K562 (cell line): ENCODE measurements around the gene APOM. TPM values are rescaled to one million over a fixed set of nuclear protein-coding genes. Genes with fewer than 3 reads are reported as not detected.

ENCODE experiments used
- ATF7 ChIP-seq: fragments of 450-650 bp; IDR thresholded peaks from 2 replicates; pipeline ENCODE4 v1.7.1; 2014; ENCODE audit warnings: mild to moderate bottlenecking, moderate library complexity
- BCL6 ChIP-seq: fragments of 250-450 bp; sonication (Bioruptor Pico); IDR thresholded peaks from 2 replicates; pipeline ENCODE4 v1.4.0; 2020
- CBX1 ChIP-seq: sonication (generic); IDR thresholded peaks from 2 replicates; pipeline ENCODE4 v1.6.1; 2016; ENCODE audit warnings: antibody characterized with exemption, low read depth, mild to moderate bottlenecking
- CEBPB ChIP-seq: fragments of 450-650 bp; IDR thresholded peaks from 2 replicates; pipeline ENCODE4 v1.6.1; 2016; ENCODE audit warnings: missing genetic modification characterization, missing compliant biosample characterization
- DPF2 ChIP-seq: fragments of 450-650 bp; IDR thresholded peaks from 2 replicates; pipeline ENCODE4 v1.6.1; 2016
- ESRRB ChIP-seq: fragments of 250-450 bp; sonication (Bioruptor Pico); IDR thresholded peaks from 2 replicates; pipeline ENCODE4 v1.5.0; 2020; ENCODE audit warnings: mild to moderate bottlenecking, moderate library complexity, borderline replicate concordance
- ETS1 ChIP-seq: conservative IDR thresholded peaks from 2 replicates; pipeline ENCODE4 v1.6.1; 2011; ENCODE audit warnings: low read depth, mild to moderate bottlenecking, low read length; ENCODE audit not compliant: control insufficient read depth
- EWSR1 ChIP-seq: fragments of 450-650 bp; IDR thresholded peaks from 2 replicates; pipeline ENCODE4 v1.6.1; 2018; ENCODE audit warnings: borderline replicate concordance, mild to moderate bottlenecking, low read depth, moderate library complexity; ENCODE audit not compliant: partially characterized antibody
- FOXO4 ChIP-seq: fragments of 450-650 bp; formaldehyde crosslinking; IDR thresholded peaks from 2 replicates; pipeline ENCODE4 v1.4.0; 2020; ENCODE audit warnings: mild to moderate bottlenecking, moderate library complexity
- KAT8 ChIP-seq: fragments of 450-650 bp; IDR thresholded peaks from 2 replicates; pipeline ENCODE4 v1.6.1; 2016; ENCODE audit warnings: low read depth, mild to moderate bottlenecking
- KDM1A ChIP-seq, 2 experiments: fragments of 450-650 bp; IDR thresholded peaks; 2 replicates each; pipeline ENCODE4 v1.6.1; 2016; ENCODE audit warnings: mild to moderate bottlenecking in 2 of 2
- KDM4B ChIP-seq, 2 experiments: fragments of 450-650 bp in 1 of 2; sonication (generic) in 1 of 2; IDR thresholded peaks; 2 replicates each; pipeline ENCODE4 v1.6.1; 2016 to 2017; ENCODE audit warnings: borderline replicate concordance in 2 of 2, antibody characterized with exemption in 1 of 2, low read depth in 1 of 2, mild to moderate bottlenecking in 1 of 2
- MAZ ChIP-seq, 2 experiments: fragments of 450-650 bp in 1 of 2; sonication (generic) in 1 of 2; formaldehyde crosslinking; IDR thresholded peaks in 1 of 2; conservative IDR thresholded peaks in 1 of 2; 2 replicates each; pipeline versions ENCODE4 v1.4.0 to v1.5.0; 2020; ENCODE audit warnings: mild to moderate bottlenecking in 1 of 2, missing genetic modification reagents in 1 of 2
- MECOM ChIP-seq: fragments of 250-450 bp; sonication (Bioruptor Pico); IDR thresholded peaks from 2 replicates; pipeline ENCODE4 v1.8.0; 2022; ENCODE audit warnings: inconsistent platforms
- NCOR1 ChIP-seq: fragments of 450-650 bp; IDR thresholded peaks from 2 replicates; pipeline ENCODE4 v1.6.1; 2016; ENCODE audit warnings: mild to moderate bottlenecking, moderate library complexity
- NFE2L1 ChIP-seq: fragments of 450-650 bp; IDR thresholded peaks from 2 replicates; pipeline ENCODE4 v1.6.1; 2016; ENCODE audit warnings: missing genetic modification characterization, low read depth, mild to moderate bottlenecking, missing compliant biosample characterization, moderate library complexity, borderline replicate concordance
- POLR2A ChIP-seq: fragments of 450-650 bp; conservative IDR thresholded peaks from 2 replicates; pipeline ENCODE4 v1.6.1; 2016
- RB1 ChIP-seq: fragments of 450-650 bp; IDR thresholded peaks from 2 replicates; pipeline ENCODE4 v1.6.1; 2017; ENCODE audit warnings: low read depth, mild to moderate bottlenecking
- RBM14 ChIP-seq: fragments of 200-400 bp; formaldehyde crosslinking; IDR thresholded peaks from 2 replicates; pipeline ENCODE4 v1.6.1; 2018; ENCODE audit warnings: low read depth, mild to moderate bottlenecking, low read length, moderate library complexity, borderline replicate concordance; ENCODE audit not compliant: insufficient read depth
- RBM17 ChIP-seq: fragments of 200-400 bp; formaldehyde crosslinking; IDR thresholded peaks from 2 replicates; pipeline ENCODE4 v1.6.1; 2017; ENCODE audit warnings: low read depth, mild to moderate bottlenecking, low read length, borderline replicate concordance
- SLC30A9 ChIP-seq: fragments of 250-450 bp; sonication (Bioruptor Pico); IDR thresholded peaks from 2 replicates; pipeline ENCODE4 v1.8.0; 2022; ENCODE audit warnings: mild to moderate bottlenecking, moderate library complexity
- SMAD3 ChIP-seq: fragments of 450-650 bp; formaldehyde crosslinking; conservative IDR thresholded peaks from 2 replicates; pipeline ENCODE4 v1.4.0; 2020; ENCODE audit warnings: mild to moderate bottlenecking
- SNIP1 ChIP-seq: fragments of 450-650 bp; IDR thresholded peaks from 2 replicates; pipeline ENCODE4 v1.7.1; 2017; ENCODE audit warnings: low read depth, mild to moderate bottlenecking
- SP1 ChIP-seq: sonication (generic); formaldehyde crosslinking; IDR thresholded peaks from 2 replicates; pipeline ENCODE4 v1.8.1; 2022; ENCODE audit warnings: mild to moderate bottlenecking, missing genetic modification reagents
- SP2 ChIP-seq: IDR thresholded peaks from 2 replicates; pipeline ENCODE4 v1.6.1; 2011; ENCODE audit warnings: mild to moderate bottlenecking, low read depth, low read length, moderate library complexity; ENCODE audit not compliant: poor library complexity, severe bottlenecking; ENCODE audit errors: extremely low read depth
- ZC3H11A ChIP-seq: IDR thresholded peaks from 2 replicates; pipeline ENCODE4 v1.6.1; 2012; ENCODE audit warnings: low read depth, low read length, improper control_type of control experiment
- ZNF75A ChIP-seq: fragments of 450-650 bp; formaldehyde crosslinking; IDR thresholded peaks from 2 replicates; pipeline ENCODE4 v1.4.0; 2020; ENCODE audit warnings: mild to moderate bottlenecking
- polyA plus RNA-seq, 8 experiments: library from polyadenylated mRNA; depleted of rRNA in 4 of 8; stranded (reverse) in 5 of 8; unstranded in 3 of 8; fragments of >200 nt; fragmentation: Nextera tagmentation in 2 of 8; fragmentation: Illumina TruSeq in 1 of 8; extraction: Ambion mirVana in 2 of 8; extraction: Trizol in 1 of 8; gene quantifications; 2 replicates each; pipeline versions ENCODE4 v1.2.1 to v1.2.3, GENCODE V29; 2011 to 2014; ENCODE audit warnings: inconsistent platforms in 1 of 8, missing spikeins in 1 of 8
- total RNA-seq, 7 experiments: library from RNA; depleted of rRNA in 6 of 7; stranded (reverse); fragments of >200 nt in 6 of 7; fragmentation: Illumina TruSeq in 2 of 7; extraction: Trizol in 2 of 7; gene quantifications; 2 replicates each; pipeline versions ENCODE4 v1.2.1 to v1.2.3, GENCODE V29; 2011 to 2021; ENCODE audit warnings: low replicate concordance in 1 of 7

Gene APOM
- total and polyA plus RNA-seq, 9 of the 15 experiments (the other 6 are each of a cell fraction or from before 2014, with no cell fraction given) = 5.7 to 24.3 (median 10.4) TPM

DNA sequence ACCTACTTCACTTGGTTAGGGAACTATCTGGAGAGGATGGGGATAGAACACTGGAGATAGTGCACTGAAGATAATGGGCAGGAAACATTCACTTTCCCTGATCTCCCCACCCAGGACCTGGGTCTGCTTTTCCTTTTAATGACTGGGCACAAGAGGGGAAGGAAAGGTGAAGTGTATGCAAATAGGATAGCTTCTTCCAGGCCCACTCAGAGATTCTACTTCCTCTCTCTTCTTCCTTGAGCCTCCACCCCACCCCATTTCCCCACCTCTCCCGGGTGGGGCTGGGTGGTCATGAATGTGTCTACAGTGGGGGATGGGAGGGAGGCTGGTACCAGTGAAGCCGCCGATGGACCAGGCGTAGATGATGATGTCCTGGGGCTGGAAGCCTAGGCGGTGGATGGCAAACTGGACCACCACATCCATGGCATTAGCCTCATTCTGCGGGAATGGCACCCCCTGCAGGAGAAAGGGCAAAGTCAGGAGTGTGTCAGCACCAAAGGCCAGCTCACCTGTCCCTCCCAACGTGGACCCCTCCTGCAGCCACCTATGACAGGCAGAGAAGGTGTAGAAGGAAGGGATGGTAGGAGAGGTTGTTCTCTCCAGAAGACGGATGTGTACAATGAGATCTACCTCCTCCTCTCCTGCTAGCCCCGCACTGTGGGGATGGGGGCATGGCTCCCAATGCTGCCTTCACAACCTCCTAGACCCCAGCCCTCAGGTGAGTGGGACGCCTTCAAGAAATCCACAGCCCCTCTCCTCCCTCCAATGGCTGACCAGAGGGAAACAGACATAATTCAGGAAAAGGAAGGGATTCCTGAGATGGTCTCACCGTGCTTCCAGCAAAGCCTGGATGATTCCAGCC, 33.8 kb downstream of the APOM start (continued):
- TF ChIP-seq FOXO4 (CRISPR knock-in tag) = no peak
- TF ChIP-seq RBM17 = no peak
- no peak for TF ChIP-seq KDM4B (IDR thresholded peaks at IDR 0.05; ENCODE audit: borderline replicate concordance in 2 of 2, low read depth in 1 of 2)
- no peak for TF ChIP-seq SMAD3 (CRISPR knock-in tag)
- no peak for TF ChIP-seq NFE2L1 (tag)
- TF ChIP-seq ESRRB (CRISPR knock-in tag) = no peak
- TF ChIP-seq SNIP1 = no peak
- no peak for TF ChIP-seq SP1 (CRISPR knock-in tag)
- TF ChIP-seq ATF7 = no peak
- no peak for TF ChIP-seq SLC30A9
- peak in 1 of 2 experiments; percentile 29; a peak in 1 of 4 replicates for TF ChIP-seq MAZ (CRISPR knock-in tag; conservative IDR thresholded peaks at IDR 0.05 in 1 of 2, IDR thresholded peaks at IDR 0.05 in 1 of 2)
- TF ChIP-seq EWSR1 = no peak
- TF ChIP-seq ZNF75A (CRISPR knock-in tag) = no peak
- no peak for TF ChIP-seq POLR2A
- no peak for TF ChIP-seq KDM1A (IDR thresholded peaks at IDR 0.05)
- TF ChIP-seq CBX1 = no peak
- TF ChIP-seq CEBPB (tag) = no peak
- TF ChIP-seq DPF2 = no peak
- 0 out of 2 replicates have a peak, but pooled peaks have one; percentile 47 for TF ChIP-seq MECOM (CRISPR knock-in tag)
- TF ChIP-seq ZC3H11A = peak; percentile 66; the same call in 1 of the 2 replicates
- TF ChIP-seq SP2 = peak; percentile 6
- no peak for TF ChIP-seq RBM14
- 0 out of 2 replicates have a peak, but pooled peaks have one; percentile 2 for TF ChIP-seq KAT8
- TF ChIP-seq ETS1 = no peak
- TF ChIP-seq NCOR1 = no peak
- no peak for TF ChIP-seq RB1
- no peak for TF ChIP-seq BCL6
